Sigmoid colon (tissue), 7 donors: ENCODE results near the gene SHROOM4. TPM values are rescaled to one million over a fixed set of nuclear protein-coding genes. Genes with fewer than 3 reads are reported as not detected.

ENCODE experiments used
- DNase-seq: peaks from one replicate; pipeline ENCODE4 v3.0.0-alpha.2; 2019
- H3K27ac ChIP-seq, 4 donors: fragments of 200-600 bp; sonication (generic); one replicate each; pipeline ENCODE4 v1.5.1; 2016 to 2019; ENCODE audit warnings: mild to moderate bottlenecking in 1 of 4
- H3K27me3 ChIP-seq, 3 donors: fragments of 200-600 bp; sonication (generic); one replicate each; pipeline ENCODE4 v1.5.1; 2019; ENCODE audit warnings: mild to moderate bottlenecking in 1 of 3
- H3K36me3 ChIP-seq, 4 donors: fragments of 200-600 bp; sonication (generic); one replicate each; pipeline ENCODE4 v1.5.1; 2016 to 2019
- H3K4me1 ChIP-seq, 4 donors: fragments of 200-600 bp; sonication (generic); one replicate each; pipeline ENCODE4 v1.5.1; 2017 to 2019
- H3K4me3 ChIP-seq, 4 donors: fragments of 200-600 bp; sonication (generic); one replicate each; pipeline ENCODE4 v1.5.1; 2017 to 2019; ENCODE audit warnings: mild to moderate bottlenecking in 2 of 4, moderate library complexity in 1 of 4
- H3K9me3 ChIP-seq, 4 donors: fragments of 200-600 bp in 3 of 4; sonication (generic) in 3 of 4; one replicate each; pipeline versions ENCODE4 v1.5.1 to v1.6.1; 2013 to 2019
- EP300 ChIP-seq, 4 donors: sonication (generic); formaldehyde crosslinking; IDR thresholded peaks; one replicate each; pipeline ENCODE4 v1.6.1; 2017; ENCODE audit warnings: antibody characterized with exemption in 4 of 4
- POLR2A ChIP-seq, 2 donors: fragments of 450-650 bp; IDR thresholded peaks; one replicate each; pipeline ENCODE4 v1.6.1; 2016; ENCODE audit warnings: antibody characterized with exemption in 2 of 2, mild to moderate bottlenecking in 2 of 2, moderate library complexity in 2 of 2
- POLR2AphosphoS5 ChIP-seq, 4 donors: sonication (generic); formaldehyde crosslinking; IDR thresholded peaks; one replicate each; pipeline ENCODE4 v1.6.1; 2017; ENCODE audit warnings: antibody characterized with exemption in 4 of 4
- WGBS, 2 donors: extraction: QIAGEN DNeasy Blood & Tissue Kit; methylation state at CpG; one replicate each; pipeline ENCODE4 v1.1.7; 2013; 5-methylcytosine and 5-hydroxymethylcytosine counted together
- intact Hi-C: fragments of 100-400 bp; cut with DNase I; formaldehyde crosslinking; loops from one replicate; pipeline ENCODE4 v1.15.1; 2023
- polyA plus RNA-seq, 3 donors: library from polyadenylated mRNA; stranded (reverse); fragments of 200-250 nt; gene quantifications; one replicate each; pipeline ENCODE4 v1.2.3, GENCODE V29; 2013
- total RNA-seq, 4 donors: library from RNA; depleted of rRNA; stranded (reverse); fragments of >200 nt; gene quantifications; one replicate each; pipeline ENCODE4 v1.1.0, GENCODE V29; 2016
- TF ChIP-seq, protein P1 (sequence below), 4 experiments: fragments of 450-650 bp in 3 of 4; fragments of 200-600 bp in 1 of 4; IDR thresholded peaks; one replicate each; pipeline ENCODE4 v1.5.1; 2016 to 2019; ENCODE audit warnings: antibody characterized with exemption in 4 of 4, mild to moderate bottlenecking in 3 of 4, moderate library complexity in 2 of 4
- donor health status: healthy with polysubstance abuse.
- donor health status: Bipolar disorder and iron deficiency.
- donor health status: healthy.

The SHROOM4 gene
- total and polyA plus RNA-seq, 7 donors = 0.46 to 6.1 (median 3.3) TPM; not detected in 1

DNA sequence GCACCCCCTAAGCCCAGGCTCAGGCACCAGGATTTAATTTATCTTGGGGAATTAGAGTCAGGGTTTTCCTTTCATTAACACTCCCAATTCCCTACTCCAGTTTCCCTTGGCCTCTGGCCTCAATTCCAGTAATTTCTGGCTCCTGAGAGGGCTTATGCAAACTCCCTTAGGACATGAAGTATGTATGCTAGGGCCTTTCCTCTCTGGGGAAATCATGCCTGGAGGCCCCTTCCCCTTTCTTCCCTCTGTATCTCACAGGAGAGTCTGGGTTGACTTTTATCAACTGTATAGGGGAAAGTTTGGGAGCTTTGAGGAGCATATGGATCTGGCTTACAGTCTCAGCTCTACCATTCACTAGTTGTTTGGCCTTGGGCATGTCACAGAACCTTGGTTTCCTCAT, 169.5 kb downstream of the SHROOM4 start:
- H3K27ac ChIP-seq = no peak overlapping the region
- DNase-seq = no peak
- TF ChIP-seq POLR2AphosphoS5 (IDR thresholded peaks at IDR 0.05) = no peak
- TF ChIP-seq EP300 (IDR thresholded peaks at IDR 0.05) = no peak
- TF ChIP-seq, protein P1, sequence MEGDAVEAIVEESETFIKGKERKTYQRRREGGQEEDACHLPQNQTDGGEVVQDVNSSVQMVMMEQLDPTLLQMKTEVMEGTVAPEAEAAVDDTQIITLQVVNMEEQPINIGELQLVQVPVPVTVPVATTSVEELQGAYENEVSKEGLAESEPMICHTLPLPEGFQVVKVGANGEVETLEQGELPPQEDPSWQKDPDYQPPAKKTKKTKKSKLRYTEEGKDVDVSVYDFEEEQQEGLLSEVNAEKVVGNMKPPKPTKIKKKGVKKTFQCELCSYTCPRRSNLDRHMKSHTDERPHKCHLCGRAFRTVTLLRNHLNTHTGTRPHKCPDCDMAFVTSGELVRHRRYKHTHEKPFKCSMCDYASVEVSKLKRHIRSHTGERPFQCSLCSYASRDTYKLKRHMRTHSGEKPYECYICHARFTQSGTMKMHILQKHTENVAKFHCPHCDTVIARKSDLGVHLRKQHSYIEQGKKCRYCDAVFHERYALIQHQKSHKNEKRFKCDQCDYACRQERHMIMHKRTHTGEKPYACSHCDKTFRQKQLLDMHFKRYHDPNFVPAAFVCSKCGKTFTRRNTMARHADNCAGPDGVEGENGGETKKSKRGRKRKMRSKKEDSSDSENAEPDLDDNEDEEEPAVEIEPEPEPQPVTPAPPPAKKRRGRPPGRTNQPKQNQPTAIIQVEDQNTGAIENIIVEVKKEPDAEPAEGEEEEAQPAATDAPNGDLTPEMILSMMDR (IDR thresholded peaks at IDR 0.05) = no peak
- no peak for TF ChIP-seq POLR2A (IDR thresholded peaks at IDR 0.05)
- H3K36me3 ChIP-seq = no peaks in the 10 kb centered on the region
- H3K4me1 ChIP-seq = no peaks in the 10 kb centered on the region
- H3K4me3 ChIP-seq = no peak overlapping the region
- no peaks in the 10 kb centered on the region for H3K9me3 ChIP-seq
- intact Hi-C loops = no loop called here
- H3K27me3 ChIP-seq = no peaks in the 10 kb centered on the region

DNA sequence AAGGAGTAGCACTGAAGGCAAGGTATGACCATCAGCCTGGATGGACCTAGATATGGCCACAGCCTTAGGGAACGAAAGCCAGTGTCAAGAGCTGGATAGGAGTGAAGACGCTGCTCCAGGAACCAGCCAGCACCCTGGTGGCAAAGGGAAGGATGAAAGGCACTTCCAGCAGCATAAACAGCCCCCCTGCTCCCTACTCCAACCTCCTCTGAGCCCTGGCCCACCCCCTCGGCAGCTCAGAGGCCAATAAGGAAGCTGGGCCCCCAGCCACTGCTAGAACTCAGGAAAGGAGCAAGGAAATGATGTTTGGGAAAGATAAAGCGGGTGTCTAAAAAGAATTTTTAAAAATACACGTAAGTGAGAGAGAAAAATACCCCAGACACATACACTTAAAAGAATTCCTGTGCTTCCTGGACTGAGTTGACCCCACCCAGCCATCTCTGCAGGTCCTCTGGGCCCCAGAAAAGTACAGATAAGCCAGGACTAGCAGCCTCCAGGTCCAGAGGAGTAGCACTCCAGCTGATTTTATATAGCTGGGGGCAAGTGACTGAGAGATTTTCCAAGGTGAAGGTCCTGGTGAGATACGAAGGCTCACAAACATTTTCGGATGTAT, 170.4 kb downstream of the SHROOM4 start:
- Histone ChIP-seq H3K36me3 (no peaks in the 10 kb centered on the region), H3K4me3 (no peak overlapping the region), H3K4me1 (no peaks in the 10 kb centered on the region), H3K27me3 (no peaks in the 10 kb centered on the region), H3K9me3 (no peaks in the 10 kb centered on the region), H3K27ac (peak overlapping the region in 1 of 4 donors; percentile 14)
- WGBS, 2 donors = 68 to 88% methylated on average over 7 of the region's 7 CpGs
- intact Hi-C loops = no loop called here
- no peak for DNase-seq
- TF ChIP-seq EP300 (IDR thresholded peaks at IDR 0.05) (no peak), POLR2AphosphoS5 (IDR thresholded peaks at IDR 0.05) (no peak), POLR2A (IDR thresholded peaks at IDR 0.05) (no peak)
- TF ChIP-seq, protein P1 (IDR thresholded peaks at IDR 0.05) = no peak

DNA sequence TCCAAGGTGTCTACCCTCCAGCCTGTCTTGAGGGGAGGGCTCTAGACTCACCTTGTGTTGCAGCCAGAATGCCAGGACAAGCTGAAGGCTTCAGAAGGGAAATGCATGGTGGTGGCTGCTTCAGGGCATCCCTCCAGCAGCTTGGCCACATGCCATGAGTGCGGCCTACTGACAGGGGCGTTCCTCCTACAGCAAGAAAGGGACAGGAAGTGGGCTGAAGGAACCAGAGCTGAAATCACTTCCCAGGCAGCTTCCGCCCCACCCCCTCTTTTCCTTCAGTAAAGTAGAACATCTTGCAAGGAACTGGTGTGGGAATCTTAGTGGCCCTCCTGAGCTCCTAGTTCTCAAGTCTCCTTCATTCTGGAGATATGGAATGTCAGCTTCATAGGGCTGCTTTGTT, 175.9 kb downstream of the SHROOM4 start:
- no peaks in the 10 kb centered on the region for H3K9me3 ChIP-seq
- H3K4me1 ChIP-seq = no peaks in the 10 kb centered on the region
- intact Hi-C loops = no loop called here
- H3K4me3 ChIP-seq = no peak overlapping the region
- H3K36me3 ChIP-seq = no peaks in the 10 kb centered on the region
- 69 to 79% methylated on average over 3 of the region's 3 CpGs for WGBS, 2 donors
- no peaks in the 10 kb centered on the region for H3K27me3 ChIP-seq
- TF ChIP-seq, protein P1 (IDR thresholded peaks at IDR 0.05) = no peak
- TF ChIP-seq EP300 (IDR thresholded peaks at IDR 0.05) (no peak), POLR2AphosphoS5 (IDR thresholded peaks at IDR 0.05) (no peak), POLR2A (IDR thresholded peaks at IDR 0.05) (no peak)
- H3K27ac ChIP-seq = no peak overlapping the region
- no peak for DNase-seq

DNA sequence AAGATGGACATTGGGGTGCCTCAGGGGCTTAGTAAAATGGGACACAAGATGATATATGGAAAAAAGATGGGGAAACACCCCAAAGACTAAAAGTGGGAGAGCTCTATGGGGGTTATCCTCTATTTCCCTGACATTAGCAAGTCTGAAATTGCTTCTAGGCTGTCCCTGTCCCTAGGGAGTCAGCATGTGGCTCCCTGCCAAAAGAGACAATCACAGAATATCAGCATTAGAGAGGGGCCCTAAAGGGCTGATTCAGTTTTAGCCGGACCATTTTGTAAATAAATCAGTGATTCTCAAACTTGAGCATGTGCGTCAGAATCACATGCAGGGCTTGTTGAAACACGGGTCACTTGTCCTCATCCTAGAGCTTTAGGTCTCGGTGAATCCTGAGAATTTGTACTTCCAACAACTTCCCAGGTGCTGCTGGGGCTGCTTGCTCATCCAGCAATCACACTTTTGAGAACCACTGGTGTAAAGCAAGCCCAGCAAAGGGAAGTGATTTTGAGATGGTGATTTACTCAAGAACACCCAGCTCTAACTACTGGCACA, 178.1 kb downstream of the SHROOM4 start:
- no peak for DNase-seq
- Histone ChIP-seq H3K27me3 (no peaks in the 10 kb centered on the region), H3K9me3 (no peaks in the 10 kb centered on the region), H3K27ac (no peak overlapping the region), H3K36me3 (no peaks in the 10 kb centered on the region), H3K4me1 (no peaks in the 10 kb centered on the region), H3K4me3 (no peak overlapping the region)
- WGBS, 2 donors = 85 to 88% methylated on average over 4 of the region's 4 CpGs
- no peak for TF ChIP-seq POLR2AphosphoS5 (IDR thresholded peaks at IDR 0.05)
- TF ChIP-seq, protein P1 (IDR thresholded peaks at IDR 0.05) = no peak
- TF ChIP-seq EP300 (IDR thresholded peaks at IDR 0.05) = no peak
- no peak for TF ChIP-seq POLR2A (IDR thresholded peaks at IDR 0.05)
- intact Hi-C loops = no loop called here

DNA sequence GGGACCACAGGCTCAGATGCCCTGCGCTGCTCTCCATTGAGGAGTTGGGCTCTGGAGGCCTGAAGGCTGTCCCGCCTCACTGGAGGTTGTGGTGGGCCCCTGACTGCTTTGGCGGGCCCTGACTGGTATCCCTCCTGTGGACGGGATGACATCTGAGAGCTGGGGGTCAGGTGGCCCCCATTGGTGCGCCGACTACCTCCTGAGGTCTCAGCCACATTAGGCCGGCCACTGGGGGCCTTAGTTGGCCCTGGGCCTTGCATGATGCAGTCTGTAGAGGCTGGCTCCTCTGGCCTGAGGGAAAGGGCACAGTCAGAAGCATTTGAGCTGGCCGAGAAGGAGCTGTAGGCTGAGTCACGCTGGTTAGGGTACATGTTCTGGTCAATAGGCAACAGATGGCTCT, 178.8 kb downstream of the SHROOM4 start:
- no peaks in the 10 kb centered on the region for H3K36me3 ChIP-seq
- H3K27ac ChIP-seq = no peak overlapping the region
- TF ChIP-seq EP300 (IDR thresholded peaks at IDR 0.05) (no peak), POLR2A (IDR thresholded peaks at IDR 0.05) (no peak), POLR2AphosphoS5 (IDR thresholded peaks at IDR 0.05) (no peak)
- TF ChIP-seq, protein P1 (IDR thresholded peaks at IDR 0.05) = no peak
- 94 to 95% methylated on average over 9 of the region's 9 CpGs for WGBS, 2 donors
- DNase-seq = no peak
- intact Hi-C loops = no loop called here
- no peak overlapping the region for H3K4me3 ChIP-seq
- H3K9me3 ChIP-seq = no peaks in the 10 kb centered on the region
- no peaks in the 10 kb centered on the region for H3K27me3 ChIP-seq
- no peaks in the 10 kb centered on the region for H3K4me1 ChIP-seq
